Right lobe of liver (tissue), 6 donors: ENCODE measurements around the gene CREB5. TPM values are rescaled to one million over a fixed set of nuclear protein-coding genes. Genes with fewer than 3 reads are reported as not detected.

Experiments
- ATAC-seq, 4 donors: fragments of 200-7000 bp; cut with Tn5 transposase; one replicate each; pipeline ENCODE4 v1.9.1; 2020; ENCODE audit warnings: mild to moderate bottlenecking in 4 of 4, moderate library complexity in 4 of 4
- DNase-seq, 3 donors: peaks; one replicate each; pipeline ENCODE4 v3.0.0-alpha.2; 2020
- H3K27ac ChIP-seq, 3 donors: fragments of 200-600 bp; one replicate each; pipeline ENCODE4 v1.8.0; 2022
- H3K27me3 ChIP-seq, 2 donors: fragments of 200-600 bp; one replicate each; pipeline ENCODE4 v1.8.0; 2022
- H3K36me3 ChIP-seq, 4 donors: fragments of 200-600 bp; sonication (generic) in 1 of 4; one replicate each; pipeline versions ENCODE4 v1.5.1 to v1.8.0; 2017 to 2022; ENCODE audit warnings: control low read depth in 1 of 4
- H3K4me1 ChIP-seq, 4 donors: fragments of 200-600 bp; sonication (generic) in 1 of 4; one replicate each; pipeline versions ENCODE4 v1.5.1 to v1.8.0; 2017 to 2022; ENCODE audit warnings: control low read depth in 1 of 4
- H3K4me3 ChIP-seq, 3 donors: fragments of 200-600 bp; one replicate each; pipeline ENCODE4 v1.8.0; 2022
- H3K9me3 ChIP-seq, 4 donors: fragments of 200-600 bp; sonication (generic) in 1 of 4; one replicate each; pipeline versions ENCODE4 v1.5.1 to v1.8.0; 2017 to 2022; ENCODE audit warnings: control low read depth in 1 of 4
- CTCF ChIP-seq, 4 donors: fragments of 200-600 bp in 3 of 4; fragments of 450-650 bp in 1 of 4; IDR thresholded peaks; one replicate each; pipeline versions ENCODE4 v1.5.1 to v1.8.0; 2016 to 2022; ENCODE audit warnings: antibody characterized with exemption in 4 of 4, mild to moderate bottlenecking in 2 of 4
- POLR2A ChIP-seq: fragments of 450-650 bp; IDR thresholded peaks from one replicate; pipeline ENCODE4 v1.6.1; 2017; ENCODE audit warnings: antibody characterized with exemption, mild to moderate bottlenecking
- WGBS: methylation state at CpG from one replicate; pipeline ENCODE4 v1.1.6; 2018; ENCODE audit warnings: low coverage, low lambda C conversion rate; ENCODE audit not compliant: insufficient coverage; ENCODE audit errors: missing lambda C conversion rate; 5-methylcytosine and 5-hydroxymethylcytosine counted together
- intact Hi-C, 2 donors: fragments of 100-400 bp; cut with DNase I; formaldehyde crosslinking; loops; one replicate each; pipeline versions ENCODE4 v1.11.2 to v1.14.1; 2022
- total RNA-seq, 6 experiments: library from RNA; depleted of rRNA in 2 of 6; stranded (reverse); fragments of >200 nt in 2 of 6; fragmentation: NEBNext Ultra II Directional in 3 of 6; extraction: Animal tissue kit (Norgen Biotek cat#: 25700) in 3 of 6; gene quantifications; one replicate each; pipeline versions ENCODE4 v1.1.0 to v1.2.4, GENCODE V29; 2016 to 2023
- donor health status: DM: no; HTN: yes; CAD: no.
- donor health status: DM: no; HTN: no; CAD: no.
- donor health status: DM: no; HTN: no; CAD: no.
- donor health status: DM: no; HTN: yes; CAD: no.
- donor health status: DM: no; HTN: yes; CAD: no.

Gene CREB5
- total RNA-seq, 6 experiments from 2014 or later, result 0.48 to 6.3 (median 1.4) TPM

- H3K36me3 ChIP-seq, result no peaks in the 10 kb centered on the region
- H3K27me3 ChIP-seq, result no peaks in the 10 kb centered on the region
- H3K4me3 ChIP-seq, result no peak overlapping the region
- H3K27ac ChIP-seq, result no peak overlapping the region
- H3K4me1 ChIP-seq, result no peaks in the 10 kb centered on the region
- intact Hi-C loops, result no loop called here
- TF ChIP-seq CTCF (IDR thresholded peaks at IDR 0.05) (no peak), POLR2A (no peak)
- no peak for DNase-seq
- ATAC-seq, result no peak
- no peaks in the 10 kb centered on the region for H3K9me3 ChIP-seq
- 47% methylated on average over 5 of the region's 5 CpGs for WGBS
Observed at GRCh38 chr7:28759475-28759971, 347.2 kb downstream of the CREB5 start.

GRCh38 chr7:28761505-28761904 lies 349.2 kb downstream of the CREB5 start:
- H3K4me3 ChIP-seq, result no peak overlapping the region
- intact Hi-C loops, result no loop called here
- ATAC-seq, result no peak

DNA sequence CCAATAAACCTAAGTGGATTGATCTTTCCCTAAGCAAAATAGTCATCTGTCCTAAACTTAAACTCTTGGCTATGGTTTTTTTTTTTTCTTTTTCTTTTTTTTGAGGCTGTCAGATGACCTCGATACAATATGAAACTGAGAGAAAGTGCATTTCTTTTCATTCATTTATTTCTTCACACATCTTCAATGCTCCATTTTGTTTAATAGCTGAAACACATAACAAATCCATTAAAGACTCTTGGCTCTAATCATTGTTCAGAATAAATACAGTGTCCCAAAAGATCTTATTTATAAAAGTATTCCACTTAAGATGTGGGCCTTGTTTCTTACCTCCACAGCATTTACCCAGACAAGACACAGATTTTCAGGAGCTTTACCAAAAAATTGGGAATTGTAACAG lies 350.3 kb downstream of the CREB5 start:
- ATAC-seq (no peak), DNase-seq (no peak)
- Histone ChIP-seq H3K4me1 (no peaks in the 10 kb centered on the region), H3K36me3 (no peaks in the 10 kb centered on the region), H3K4me3 (no peak overlapping the region), H3K27ac (no peak overlapping the region), H3K9me3 (no peaks in the 10 kb centered on the region), H3K27me3 (no peaks in the 10 kb centered on the region)
- WGBS, result 72% methylated on average over 1 of the region's 1 CpG
- no peak for TF ChIP-seq CTCF (IDR thresholded peaks at IDR 0.05)
- TF ChIP-seq POLR2A, result no peak
- intact Hi-C loops, result no loop called here

More at GRCh38 chr7:28761505-28761904, 349.2 kb downstream of the CREB5 start:
- Histone ChIP-seq H3K27me3 (no peaks in the 10 kb centered on the region), H3K4me1 (no peaks in the 10 kb centered on the region), H3K27ac (no peak overlapping the region), H3K36me3 (no peaks in the 10 kb centered on the region), H3K9me3 (no peaks in the 10 kb centered on the region)
- TF ChIP-seq POLR2A, result no peak
- TF ChIP-seq CTCF (IDR thresholded peaks at IDR 0.05), result no peak
- DNase-seq, result no peak
- WGBS, result 85% methylated on average over 2 of the region's 2 CpGs

- Histone ChIP-seq H3K27ac (no peak overlapping the region), H3K4me3 (no peak overlapping the region), H3K4me1 (no peaks in the 10 kb centered on the region), H3K27me3 (no peaks in the 10 kb centered on the region), H3K36me3 (no peaks in the 10 kb centered on the region), H3K9me3 (no peaks in the 10 kb centered on the region)
- TF ChIP-seq POLR2A, result no peak
- TF ChIP-seq CTCF (IDR thresholded peaks at IDR 0.05), result no peak
- WGBS, result 45% methylated on average over 4 of the region's 4 CpGs
- intact Hi-C loops, result no loop called here
- ATAC-seq (no peak), DNase-seq (no peak)
Observed at GRCh38 chr7:28766359-28766758, 354.0 kb downstream of the CREB5 start.

- no peaks in the 10 kb centered on the region for H3K4me1 ChIP-seq
- no peaks in the 10 kb centered on the region for H3K9me3 ChIP-seq
- intact Hi-C loops, result no loop called here
- H3K27ac ChIP-seq, result no peak overlapping the region
- TF ChIP-seq CTCF (IDR thresholded peaks at IDR 0.05) (no peak), POLR2A (no peak)
- H3K36me3 ChIP-seq, result no peaks in the 10 kb centered on the region
- DNase-seq (no peak), ATAC-seq (no peak)
- WGBS, result 65% methylated on average over 3 of the region's 3 CpGs
- H3K27me3 ChIP-seq, result no peaks in the 10 kb centered on the region
- no peak overlapping the region for H3K4me3 ChIP-seq
Observed at GRCh38 chr7:28767356-28767755, 355.0 kb downstream of the CREB5 start.
